ENCODE data around the gene CDC14A.

The CDC14A gene

DNA sequence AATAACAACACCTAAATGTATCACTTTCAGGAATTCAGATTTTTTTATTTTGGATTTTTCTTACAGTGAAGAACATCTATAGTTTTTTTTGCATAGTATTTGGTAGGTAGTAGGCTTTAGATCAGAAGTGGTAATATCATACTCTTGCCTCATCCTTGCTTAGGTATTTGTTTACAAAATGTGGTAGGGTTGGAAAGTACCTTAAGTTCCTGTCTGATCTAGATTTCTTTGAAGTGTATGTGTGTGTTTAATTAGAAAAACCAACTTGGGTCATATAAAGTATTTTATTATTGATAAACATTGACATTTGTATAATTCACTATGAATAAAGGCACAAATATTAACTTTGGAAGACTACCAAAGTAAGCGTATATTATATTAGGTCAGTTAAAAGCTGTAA lies 100.3 kb downstream of the CDC14A start:
- Histone ChIP-seq H3K4me1 (ENCODE audit: low read depth, poor library complexity, severe bottlenecking) (peaks cover 70% of the 10 kb centered on the region), H3K36me3 (ENCODE audit: insufficient read depth) (no peaks in the 10 kb centered on the region), H3K27ac (peak overlapping the region; percentile 94), H3K4me2 (peak overlapping the region; percentile 64), H4K20me1 (ENCODE audit: insufficient read depth) (no peaks in the 10 kb centered on the region), H3K27me3 (ENCODE audit: insufficient read depth, low read depth) (no peaks in the 10 kb centered on the region), H2AFZ (ENCODE audit: low read depth) (no peak overlapping the region), H3K79me2 (ENCODE audit: insufficient read depth, low read depth) (no peaks in the 10 kb centered on the region), H3K9ac (peak overlapping the region; percentile 55; the same call in 1 of the 2 replicates), H3K4me3 (IDR thresholded peaks at IDR 0.05; ENCODE audit: insufficient read depth, low read depth, low read length) (no peak overlapping the region)
- no peak for TF ChIP-seq CTCF (conservative IDR thresholded peaks at IDR 0.05; ENCODE audit: low read depth, low read length)

- no peak; the same call in 1 of the 2 replicates for TF ChIP-seq CTCF (conservative IDR thresholded peaks at IDR 0.05; ENCODE audit: low read depth, low read length)
- Histone ChIP-seq H3K9ac (no peak overlapping the region), H4K20me1 (ENCODE audit: insufficient read depth) (no peaks in the 10 kb centered on the region), H3K36me3 (ENCODE audit: insufficient read depth) (no peaks in the 10 kb centered on the region), H3K27ac (no peak overlapping the region), H2AFZ (ENCODE audit: low read depth) (no peak overlapping the region), H3K4me1 (ENCODE audit: low read depth, poor library complexity, severe bottlenecking) (peaks cover 84% of the 10 kb centered on the region), H3K27me3 (ENCODE audit: insufficient read depth, low read depth) (no peaks in the 10 kb centered on the region), H3K79me2 (ENCODE audit: insufficient read depth, low read depth) (no peaks in the 10 kb centered on the region), H3K4me3 (IDR thresholded peaks at IDR 0.05; ENCODE audit: insufficient read depth, low read depth, low read length) (no peak overlapping the region), H3K4me2 (no peak overlapping the region)
Observed at GRCh38 chr1:100455478-100456072, 103.3 kb downstream of the CDC14A start.

DNA sequence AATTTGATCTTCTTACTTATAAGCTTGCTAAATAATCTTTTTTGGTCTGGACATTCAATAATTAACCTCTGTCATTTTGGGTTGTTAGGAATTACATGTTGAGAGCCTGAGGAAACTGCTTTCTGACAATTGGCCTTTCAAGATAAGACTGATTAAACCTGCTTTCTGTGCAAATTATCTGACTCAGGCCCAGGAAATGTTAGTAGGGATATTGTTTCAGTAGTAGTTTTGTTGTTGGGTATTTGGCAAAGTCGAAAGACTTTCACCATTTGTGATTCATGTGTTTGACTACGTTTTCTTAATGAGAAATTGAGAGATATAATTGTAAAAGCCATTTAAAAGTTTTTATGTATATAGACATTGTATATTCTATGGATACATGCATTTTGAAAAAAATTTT lies 104.6 kb downstream of the CDC14A start:
- H3K27me3 ChIP-seq (ENCODE audit: insufficient read depth, low read depth): no peaks in the 10 kb centered on the region
- H4K20me1 ChIP-seq (ENCODE audit: insufficient read depth): no peaks in the 10 kb centered on the region
- no peak for TF ChIP-seq CTCF (conservative IDR thresholded peaks at IDR 0.05; ENCODE audit: low read depth, low read length)
- H2AFZ ChIP-seq (ENCODE audit: low read depth): no peak overlapping the region
- peaks cover 71% of the 10 kb centered on the region for H3K4me1 ChIP-seq (ENCODE audit: low read depth, poor library complexity, severe bottlenecking)
- H3K9ac ChIP-seq: no peak overlapping the region
- H3K4me2 ChIP-seq: no peak overlapping the region
- no peak overlapping the region for H3K4me3 ChIP-seq (IDR thresholded peaks at IDR 0.05; ENCODE audit: insufficient read depth, low read depth, low read length)
- no peaks in the 10 kb centered on the region for H3K79me2 ChIP-seq (ENCODE audit: insufficient read depth, low read depth)
- no peaks in the 10 kb centered on the region for H3K36me3 ChIP-seq (ENCODE audit: insufficient read depth)
- no peak overlapping the region for H3K27ac ChIP-seq

- Histone ChIP-seq H3K9ac (no peak overlapping the region), H3K4me3 (IDR thresholded peaks at IDR 0.05; ENCODE audit: insufficient read depth, low read depth, low read length) (no peak overlapping the region), H4K20me1 (ENCODE audit: insufficient read depth) (no peaks in the 10 kb centered on the region), H3K4me1 (ENCODE audit: low read depth, poor library complexity, severe bottlenecking) (peaks cover 63% of the 10 kb centered on the region), H3K79me2 (ENCODE audit: insufficient read depth, low read depth) (no peaks in the 10 kb centered on the region), H3K27me3 (ENCODE audit: insufficient read depth, low read depth) (no peaks in the 10 kb centered on the region), H3K27ac (no peak overlapping the region), H2AFZ (ENCODE audit: low read depth) (no peak overlapping the region), H3K36me3 (ENCODE audit: insufficient read depth) (no peaks in the 10 kb centered on the region), H3K4me2 (no peak overlapping the region)
- no peak for TF ChIP-seq CTCF (conservative IDR thresholded peaks at IDR 0.05; ENCODE audit: low read depth, low read length)
Observed at GRCh38 chr1:100457683-100458082, 105.4 kb downstream of the CDC14A start.
